Measurements from ENCODE around the gene INHBA.

The INHBA gene

DNA sequence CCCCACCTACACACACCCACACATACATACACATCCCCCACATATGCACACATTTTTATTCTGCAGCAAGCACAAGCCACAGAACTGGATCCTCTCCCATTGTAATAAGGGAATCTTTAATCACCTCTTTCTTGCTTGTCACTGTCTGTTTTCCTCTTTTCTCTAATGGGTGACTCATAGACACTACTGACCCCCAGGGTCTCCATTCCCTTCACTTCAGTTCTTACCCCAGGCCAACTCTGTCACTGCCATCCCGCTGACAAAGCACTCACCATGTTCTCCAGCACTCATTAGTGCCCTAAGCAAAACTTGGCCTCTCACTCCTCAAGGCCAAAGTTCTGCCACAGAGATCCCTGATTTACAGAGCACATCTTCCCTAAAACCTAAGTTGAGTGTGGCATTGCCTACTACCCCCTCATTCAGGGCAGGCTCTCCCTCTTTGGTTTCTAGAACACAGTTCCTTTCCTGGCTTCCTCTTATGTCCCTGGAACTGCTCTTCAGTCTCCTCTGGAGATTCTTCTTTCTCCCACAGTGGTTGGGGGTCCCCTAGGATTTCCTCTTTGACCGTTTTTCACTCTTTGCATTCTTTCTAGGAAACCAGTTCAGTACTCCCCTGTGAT, 39.6 kb upstream of the INHBA start:
- no peak overlapping the region for H3K4me3 ChIP-seq (ENCODE audit: low read depth, low read length)
- TF ChIP-seq, protein P1, sequence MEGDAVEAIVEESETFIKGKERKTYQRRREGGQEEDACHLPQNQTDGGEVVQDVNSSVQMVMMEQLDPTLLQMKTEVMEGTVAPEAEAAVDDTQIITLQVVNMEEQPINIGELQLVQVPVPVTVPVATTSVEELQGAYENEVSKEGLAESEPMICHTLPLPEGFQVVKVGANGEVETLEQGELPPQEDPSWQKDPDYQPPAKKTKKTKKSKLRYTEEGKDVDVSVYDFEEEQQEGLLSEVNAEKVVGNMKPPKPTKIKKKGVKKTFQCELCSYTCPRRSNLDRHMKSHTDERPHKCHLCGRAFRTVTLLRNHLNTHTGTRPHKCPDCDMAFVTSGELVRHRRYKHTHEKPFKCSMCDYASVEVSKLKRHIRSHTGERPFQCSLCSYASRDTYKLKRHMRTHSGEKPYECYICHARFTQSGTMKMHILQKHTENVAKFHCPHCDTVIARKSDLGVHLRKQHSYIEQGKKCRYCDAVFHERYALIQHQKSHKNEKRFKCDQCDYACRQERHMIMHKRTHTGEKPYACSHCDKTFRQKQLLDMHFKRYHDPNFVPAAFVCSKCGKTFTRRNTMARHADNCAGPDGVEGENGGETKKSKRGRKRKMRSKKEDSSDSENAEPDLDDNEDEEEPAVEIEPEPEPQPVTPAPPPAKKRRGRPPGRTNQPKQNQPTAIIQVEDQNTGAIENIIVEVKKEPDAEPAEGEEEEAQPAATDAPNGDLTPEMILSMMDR (IDR thresholded peaks at IDR 0.05; ENCODE audit: control insufficient read depth, extremely low read depth, insufficient read depth) = no peak
- no peak for DNase-seq (ENCODE audit: low read depth)

DNA sequence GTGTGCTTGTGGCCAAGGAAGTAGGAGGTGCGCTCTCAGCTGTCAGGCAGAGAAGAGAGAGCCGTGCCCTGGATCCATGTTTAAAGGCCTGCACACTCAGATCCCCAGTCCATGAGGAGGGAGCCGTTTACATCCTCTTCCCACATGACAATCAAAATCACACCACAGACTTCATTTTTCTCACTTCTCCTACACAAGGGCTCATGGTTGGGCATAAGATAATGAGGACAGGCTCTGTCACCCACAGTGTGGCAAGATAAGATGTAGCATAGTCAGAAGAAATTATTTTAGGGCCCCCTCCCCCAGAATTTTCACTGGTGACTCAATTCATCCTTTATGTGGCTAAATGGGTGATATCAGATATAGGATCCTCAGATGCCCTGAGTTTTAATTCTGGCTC, 35.9 kb upstream of the INHBA start:
- TF ChIP-seq, protein P1 (IDR thresholded peaks at IDR 0.05; ENCODE audit: control insufficient read depth, extremely low read depth, insufficient read depth) = no peak
- no peak for DNase-seq (ENCODE audit: low read depth)
- no peak overlapping the region for H3K4me3 ChIP-seq (ENCODE audit: low read depth, low read length)

DNA sequence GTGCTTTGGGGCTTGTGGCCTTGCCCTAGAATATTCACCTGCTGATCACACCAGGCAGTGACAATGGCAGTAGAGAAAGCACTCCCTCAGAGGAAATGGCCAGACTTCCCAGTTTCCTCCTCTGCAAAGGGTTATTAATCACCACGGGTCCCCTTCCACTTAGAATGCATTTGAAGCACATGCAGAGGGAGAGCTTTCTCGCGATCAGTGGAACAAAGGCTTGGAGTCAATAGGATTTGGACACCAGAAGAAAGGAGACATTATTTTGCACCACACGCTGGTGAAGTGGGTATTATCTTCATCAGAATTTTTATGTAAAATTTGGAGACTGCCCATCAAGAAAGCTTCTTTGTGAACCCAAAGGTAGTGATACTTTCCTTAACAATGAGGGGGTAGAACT, 35.4 kb upstream of the INHBA start:
- H3K4me3 ChIP-seq (ENCODE audit: low read depth, low read length) = no peak overlapping the region
- TF ChIP-seq, protein P1 (IDR thresholded peaks at IDR 0.05; ENCODE audit: control insufficient read depth, extremely low read depth, insufficient read depth) = no peak
- no peak for DNase-seq (ENCODE audit: low read depth)

DNA sequence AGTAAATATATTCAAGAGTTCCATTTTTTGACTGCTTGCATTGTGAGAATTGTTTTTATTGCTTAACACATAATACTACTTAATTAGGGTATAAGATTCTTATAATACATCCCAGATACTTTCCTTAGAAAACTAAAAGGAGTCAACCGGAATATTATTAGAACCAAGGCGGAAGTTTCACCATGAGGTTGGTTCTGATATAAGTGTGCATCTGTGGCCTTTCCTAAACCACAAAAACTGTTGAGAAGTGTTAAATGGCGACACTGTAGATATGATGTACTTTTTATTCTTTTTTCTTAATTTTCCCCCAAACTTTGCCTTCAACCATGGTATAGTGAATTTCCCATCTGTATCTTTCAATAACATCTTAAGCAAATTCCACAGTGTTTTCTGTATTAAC, 32.3 kb upstream of the INHBA start:
- TF ChIP-seq, protein P1 (IDR thresholded peaks at IDR 0.05; ENCODE audit: control insufficient read depth, extremely low read depth, insufficient read depth) = no peak
- no peak overlapping the region for H3K4me3 ChIP-seq (ENCODE audit: low read depth, low read length)
- no peak for DNase-seq (ENCODE audit: low read depth)

DNA sequence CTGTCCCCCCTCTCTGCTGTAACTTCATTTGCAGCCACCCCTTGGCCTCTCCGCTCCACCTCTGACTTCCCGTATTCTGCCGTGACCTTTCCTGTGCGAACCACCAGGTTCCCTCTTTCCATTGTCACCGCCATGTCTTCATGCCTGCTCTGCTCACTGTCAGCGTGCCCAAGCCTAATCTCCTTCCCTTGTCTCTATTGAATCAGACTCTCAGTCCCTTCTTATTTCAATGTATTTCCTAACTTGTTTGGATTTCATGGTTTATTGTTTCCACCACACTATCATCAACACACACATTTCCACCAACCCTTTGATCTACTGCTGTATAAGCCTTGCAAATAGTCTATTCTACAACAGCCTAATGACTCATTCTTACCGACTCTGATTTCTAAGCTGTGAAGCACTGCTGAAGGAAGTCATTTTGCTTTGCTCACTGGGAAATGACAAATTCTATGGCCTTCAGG, 30.0 kb upstream of the INHBA start:
- no peak overlapping the region for H3K4me3 ChIP-seq (ENCODE audit: low read depth, low read length)
- TF ChIP-seq, protein P1 (IDR thresholded peaks at IDR 0.05; ENCODE audit: control insufficient read depth, extremely low read depth, insufficient read depth) = no peak
- DNase-seq (ENCODE audit: low read depth) = no peak

DNA sequence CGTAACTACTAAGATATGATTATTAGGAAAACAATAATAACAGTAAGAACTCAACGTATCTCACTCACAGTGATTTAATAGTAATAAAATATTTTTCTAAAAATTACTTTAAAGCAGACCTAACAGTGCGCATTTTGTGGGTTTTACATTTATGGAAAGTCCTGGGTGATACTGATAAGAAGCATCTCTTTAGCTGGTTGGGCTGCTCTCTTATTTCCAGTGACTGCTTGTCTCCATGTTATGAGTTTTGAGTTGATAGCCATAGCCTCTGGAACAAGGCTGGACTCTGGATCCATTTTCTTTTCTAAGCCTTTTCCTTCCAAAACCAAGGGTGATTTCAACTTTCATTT, 29.5 kb upstream of the INHBA start:
- TF ChIP-seq, protein P1 (IDR thresholded peaks at IDR 0.05; ENCODE audit: control insufficient read depth, extremely low read depth, insufficient read depth) = no peak
- no peak overlapping the region for H3K4me3 ChIP-seq (ENCODE audit: low read depth, low read length)
- DNase-seq (ENCODE audit: low read depth) = no peak
